Endodermal cell (in vitro differentiated cells): Measurements from ENCODE around the gene HS1BP3. TPM values are rescaled to one million over a fixed set of nuclear protein-coding genes. Genes with fewer than 3 reads are reported as not detected.
A peak's percentile ranks its signal among the peaks of the same experiment; 100 is the strongest.

Experiments used
- DNase-seq: peaks from one replicate; pipeline ENCODE4 v3.0.0-alpha.2; 2017
- H3K27ac ChIP-seq: 2 replicates; pipeline ENCODE4 v1.5.1; 2013; ENCODE audit warnings: mild to moderate bottlenecking, low read depth, low read length, moderate library complexity
- H3K27me3 ChIP-seq: 2 replicates; pipeline ENCODE4 v1.6.1; 2013; ENCODE audit warnings: mild to moderate bottlenecking, low read length, moderate library complexity; ENCODE audit not compliant: insufficient read depth, control insufficient read depth, poor library complexity, severe bottlenecking
- H3K36me3 ChIP-seq: 2 replicates; pipeline ENCODE4 v1.7.0; 2013; ENCODE audit warnings: mild to moderate bottlenecking, low read length, moderate library complexity; ENCODE audit not compliant: control insufficient read depth, insufficient read depth
- H3K4me1 ChIP-seq: one replicate; pipeline ENCODE4 v1.7.0; 2013; ENCODE audit warnings: low read length; ENCODE audit not compliant: control insufficient read depth, insufficient read depth
- H3K4me3 ChIP-seq: 2 replicates; pipeline ENCODE4 v1.5.1; 2013; ENCODE audit warnings: mild to moderate bottlenecking, low read length, moderate library complexity
- H3K9ac ChIP-seq: 2 replicates; pipeline ENCODE4 v1.6.1; 2013; ENCODE audit warnings: mild to moderate bottlenecking, low read length, moderate library complexity; ENCODE audit not compliant: poor library complexity, severe bottlenecking; ENCODE audit errors: extremely low read depth
- H3K9me3 ChIP-seq: 2 replicates; pipeline ENCODE4 v1.6.1; 2013; ENCODE audit warnings: mild to moderate bottlenecking, low read length, moderate library complexity; ENCODE audit not compliant: control insufficient read depth
- H3K27ac Mint-ChIP-seq: 2 replicates; pipeline ENCODE4 v1.8.0; 2020; ENCODE audit warnings: mixed read lengths
- H3K27me3 Mint-ChIP-seq: 2 replicates; pipeline ENCODE4 v1.8.0; 2021; ENCODE audit warnings: mild to moderate bottlenecking, mixed read lengths; ENCODE audit not compliant: insufficient read depth
- H3K36me3 Mint-ChIP-seq: 2 replicates; pipeline ENCODE4 v1.8.0; 2020; ENCODE audit warnings: low read depth, mixed read lengths
- H3K4me1 Mint-ChIP-seq: 2 replicates; pipeline ENCODE4 v1.8.0; 2020; ENCODE audit warnings: mixed read lengths
- H3K4me3 Mint-ChIP-seq: 2 replicates; pipeline ENCODE4 v1.8.0; 2020; ENCODE audit warnings: mild to moderate bottlenecking, moderate library complexity, mixed read lengths
- H3K9me3 Mint-ChIP-seq: 2 replicates; pipeline ENCODE4 v1.8.0; 2020; ENCODE audit warnings: mild to moderate bottlenecking, mixed read lengths
- WGBS, 2 experiments: methylation state at CpG; one replicate each; pipeline versions ENCODE4 v1.1.5 to v1.1.7; 2013; ENCODE audit warnings: missing lambda C conversion rate in 2 of 2, mixed read lengths in 1 of 2; ENCODE audit not compliant: insufficient coverage in 1 of 2, insufficient read length in 1 of 2; 5-methylcytosine and 5-hydroxymethylcytosine counted together
- total RNA-seq, 2 donors: library from RNA; stranded (reverse); fragmentation: NEBNext Ultra II Directional in 1 of 2; extraction: Animal tissue kit (Norgen Biotek cat#: 25700) in 1 of 2; gene quantifications; 2 replicates in 1 of 2; 3 replicates in 1 of 2; pipeline ENCODE4 v1.2.1, GENCODE V29; 2021
- TF ChIP-seq, protein P1 (sequence below): fragments of 200-600 bp; sonication (generic); conservative IDR thresholded peaks from 2 replicates; pipeline ENCODE4 v1.5.0; 2021; ENCODE audit warnings: antibody characterized with exemption, mild to moderate bottlenecking

HS1BP3 gene
- total RNA-seq, 2 donors from 2014 or later = 23.0 to 26.2 TPM

- DNase-seq = peak; percentile 39
- Mint-ChIP-seq H3K36me3 (no peaks in the 10 kb centered on the region), H3K27me3 (peaks cover 90% of the 10 kb centered on the region), H3K4me1 (peaks cover 7% of the 10 kb centered on the region), H3K27ac (no peak overlapping the region), H3K4me3 (peak overlapping the region; percentile 47), H3K9me3 (peaks cover 15% of the 10 kb centered on the region)
- no peaks in the 10 kb centered on the region for H3K9me3 ChIP-seq
- H3K36me3 ChIP-seq = no peaks in the 10 kb centered on the region
- H3K4me1 ChIP-seq = no peaks in the 10 kb centered on the region
- H3K27ac ChIP-seq = no peak overlapping the region
- no peak overlapping the region for H3K9ac ChIP-seq
- WGBS, 2 experiments = 63 to 81% methylated on average over 6 of the region's 6 CpGs
- TF ChIP-seq, protein P1, sequence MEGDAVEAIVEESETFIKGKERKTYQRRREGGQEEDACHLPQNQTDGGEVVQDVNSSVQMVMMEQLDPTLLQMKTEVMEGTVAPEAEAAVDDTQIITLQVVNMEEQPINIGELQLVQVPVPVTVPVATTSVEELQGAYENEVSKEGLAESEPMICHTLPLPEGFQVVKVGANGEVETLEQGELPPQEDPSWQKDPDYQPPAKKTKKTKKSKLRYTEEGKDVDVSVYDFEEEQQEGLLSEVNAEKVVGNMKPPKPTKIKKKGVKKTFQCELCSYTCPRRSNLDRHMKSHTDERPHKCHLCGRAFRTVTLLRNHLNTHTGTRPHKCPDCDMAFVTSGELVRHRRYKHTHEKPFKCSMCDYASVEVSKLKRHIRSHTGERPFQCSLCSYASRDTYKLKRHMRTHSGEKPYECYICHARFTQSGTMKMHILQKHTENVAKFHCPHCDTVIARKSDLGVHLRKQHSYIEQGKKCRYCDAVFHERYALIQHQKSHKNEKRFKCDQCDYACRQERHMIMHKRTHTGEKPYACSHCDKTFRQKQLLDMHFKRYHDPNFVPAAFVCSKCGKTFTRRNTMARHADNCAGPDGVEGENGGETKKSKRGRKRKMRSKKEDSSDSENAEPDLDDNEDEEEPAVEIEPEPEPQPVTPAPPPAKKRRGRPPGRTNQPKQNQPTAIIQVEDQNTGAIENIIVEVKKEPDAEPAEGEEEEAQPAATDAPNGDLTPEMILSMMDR = no peak
- H3K27me3 ChIP-seq = peaks cover 96% of the 10 kb centered on the region
- no peak overlapping the region for H3K4me3 ChIP-seq
These were observed 17.6 kb upstream of the HS1BP3 start for GRCh38 chr2:20668451-20668850.

- Mint-ChIP-seq H3K36me3 (no peaks in the 10 kb centered on the region), H3K9me3 (peaks cover 15% of the 10 kb centered on the region), H3K27me3 (peaks cover 94% of the 10 kb centered on the region), H3K4me1 (peaks cover 7% of the 10 kb centered on the region), H3K4me3 (peak overlapping the region; percentile 47), H3K27ac (no peak overlapping the region)
- 3 to 10% methylated on average over 31 to 39 of the region's 39 CpGs for WGBS, 2 experiments
- H3K36me3 ChIP-seq = no peaks in the 10 kb centered on the region
- no peaks in the 10 kb centered on the region for H3K4me1 ChIP-seq
- TF ChIP-seq, protein P1 = no peak
- H3K27me3 ChIP-seq = peaks cover 96% of the 10 kb centered on the region
- H3K9me3 ChIP-seq = no peaks in the 10 kb centered on the region
- H3K4me3 ChIP-seq = no peak overlapping the region
- H3K27ac ChIP-seq = no peak overlapping the region
- no peak overlapping the region for H3K9ac ChIP-seq
- peak; percentile 76 for DNase-seq
These were observed 16.9 kb upstream of the HS1BP3 start for GRCh38 chr2:20667531-20668401.

DNA sequence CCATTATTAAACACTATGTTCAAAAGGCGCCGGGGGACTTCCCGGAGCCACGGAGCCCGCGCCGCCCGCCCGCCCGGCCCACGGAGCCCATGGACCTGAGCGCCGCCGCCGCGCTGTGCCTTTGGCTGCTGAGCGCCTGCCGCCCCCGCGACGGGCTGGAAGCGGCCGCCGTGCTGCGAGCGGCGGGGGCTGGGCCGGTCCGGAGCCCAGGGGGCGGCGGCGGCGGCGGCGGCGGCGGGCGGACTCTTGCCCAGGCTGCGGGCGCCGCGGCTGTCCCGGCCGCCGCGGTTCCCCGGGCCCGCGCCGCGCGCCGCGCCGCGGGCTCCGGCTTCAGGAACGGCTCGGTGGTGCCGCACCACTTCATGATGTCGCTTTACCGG lies 16.2 kb upstream of the HS1BP3 start:
- H3K27me3 Mint-ChIP-seq = peaks cover 94% of the 10 kb centered on the region
- H3K9me3 Mint-ChIP-seq = peaks cover 15% of the 10 kb centered on the region
- Histone ChIP-seq H3K27ac (no peak overlapping the region), H3K4me1 (no peaks in the 10 kb centered on the region), H3K9me3 (no peaks in the 10 kb centered on the region), H3K27me3 (peaks cover 96% of the 10 kb centered on the region), H3K36me3 (no peaks in the 10 kb centered on the region), H3K9ac (no peak overlapping the region), H3K4me3 (no peak overlapping the region)
- DNase-seq = no peak
- no peak overlapping the region for H3K27ac Mint-ChIP-seq
- no peaks in the 10 kb centered on the region for H3K36me3 Mint-ChIP-seq
- H3K4me3 Mint-ChIP-seq = peak overlapping the region; percentile 57
- TF ChIP-seq, protein P1 = peak; percentile 48
- 0% methylated on average over 1 to 62 of the region's 62 CpGs for WGBS, 2 experiments
- peaks cover 3% of the 10 kb centered on the region for H3K4me1 Mint-ChIP-seq
